GM23248 (cell line): Measurements from ENCODE around the gene ARFIP1. TPM values are rescaled to one million over a fixed set of nuclear protein-coding genes. Genes with fewer than 3 reads are reported as not detected.
A peak's percentile ranks its signal among the peaks of the same experiment; 100 is the strongest.

Experiments
- DNase-seq: peaks from one replicate; pipeline ENCODE4 v3.0.0-alpha.2; 2015
- H2AFZ ChIP-seq: fragments of 200-600 bp; sonication (generic); 2 replicates; pipeline ENCODE4 v1.6.1; 2016; ENCODE audit warnings: antibody characterized with exemption
- H3F3A ChIP-seq: fragments of 200-600 bp; sonication (generic); 2 replicates; pipeline ENCODE4 v1.6.1; 2016; ENCODE audit warnings: mild to moderate bottlenecking, antibody characterized with exemption, mixed run types; ENCODE audit not compliant: insufficient read depth
- H3K27ac ChIP-seq: fragments of 200-600 bp; sonication (generic); 2 replicates; pipeline ENCODE4 v1.5.1; 2016; ENCODE audit warnings: mild to moderate bottlenecking
- H3K27me3 ChIP-seq: fragments of 200-600 bp; sonication (generic); replicated peaks from 2 replicates; pipeline ENCODE4 v1.6.1; 2016; ENCODE audit warnings: mild to moderate bottlenecking; ENCODE audit not compliant: insufficient read depth
- H3K36me3 ChIP-seq: fragments of 200-600 bp; sonication (generic); 2 replicates; pipeline ENCODE4 v1.6.1; 2016; ENCODE audit warnings: low read depth, mild to moderate bottlenecking
- H3K4me1 ChIP-seq: fragments of 200-600 bp; sonication (generic); 2 replicates; pipeline ENCODE4 v1.6.1; 2016; ENCODE audit warnings: mild to moderate bottlenecking; ENCODE audit not compliant: insufficient read depth
- H3K4me2 ChIP-seq: fragments of 200-600 bp; sonication (generic); one replicate; pipeline ENCODE4 v1.6.1; 2016; ENCODE audit warnings: mild to moderate bottlenecking; ENCODE audit not compliant: unreplicated experiment
- H3K4me3 ChIP-seq: fragments of 200-600 bp; sonication (generic); 2 replicates; pipeline ENCODE4 v1.5.1; 2016; ENCODE audit warnings: mild to moderate bottlenecking
- H3K79me2 ChIP-seq: fragments of 200-600 bp; sonication (generic); 2 replicates; pipeline ENCODE4 v1.6.1; 2016; ENCODE audit warnings: mild to moderate bottlenecking; ENCODE audit not compliant: insufficient read depth
- H3K9ac ChIP-seq: fragments of 200-600 bp; sonication (generic); 2 replicates; pipeline ENCODE4 v1.6.1; 2016; ENCODE audit warnings: mild to moderate bottlenecking
- H3K9me2 ChIP-seq: fragments of 200-600 bp; sonication (generic); 2 replicates; pipeline ENCODE4 v1.6.1; 2016; ENCODE audit warnings: mixed run types, mild to moderate bottlenecking, moderate library complexity; ENCODE audit not compliant: insufficient read depth
- H3K9me3 ChIP-seq: fragments of 200-600 bp; sonication (generic); one replicate; pipeline ENCODE4 v1.6.1; 2017; ENCODE audit warnings: low read depth
- H4K20me1 ChIP-seq: fragments of 200-600 bp; sonication (generic); 2 replicates; pipeline ENCODE4 v1.6.0; 2016; ENCODE audit not compliant: insufficient read depth
- EZH2 ChIP-seq: fragments of 200-600 bp; sonication (generic); IDR thresholded peaks from 2 replicates; pipeline ENCODE4 v1.6.1; 2018; ENCODE audit warnings: antibody characterized with exemption, mild to moderate bottlenecking; ENCODE audit not compliant: insufficient read depth, poor library complexity, severe bottlenecking
- EZH2phosphoT487 ChIP-seq: fragments of 200-600 bp; sonication (generic); IDR thresholded peaks from 2 replicates; pipeline ENCODE4 v1.6.1; 2018; ENCODE audit warnings: antibody characterized with exemption, moderate library complexity, mild to moderate bottlenecking, low read depth; ENCODE audit not compliant: insufficient read depth
- WGBS, 2 experiments: methylation state at CpG; one replicate each; pipeline ENCODE4 v1.1.6; 2015 to 2017; ENCODE audit warnings: low lambda C conversion rate in 2 of 2, low coverage in 1 of 2; ENCODE audit errors: missing lambda C conversion rate in 2 of 2; 5-methylcytosine and 5-hydroxymethylcytosine counted together
- in situ Hi-C: fragments of 300-500 bp; cut with MboI; formaldehyde crosslinking; loops from 2 replicates; pipeline ENCODE4 v1.15.0; 2020
- polyA plus RNA-seq: library from polyadenylated mRNA; unstranded; fragments of >200 nt; fragmentation: Nextera tagmentation; extraction: Ambion mirVana; gene quantifications from 2 replicates; pipeline ENCODE4 v1.2.1, GENCODE V29; 2016
- total RNA-seq: library from RNA; depleted of rRNA; stranded (reverse); fragments of >200 nt; shearing (Covaris generic); gene quantifications from 2 replicates; pipeline ENCODE4 v1.2.3, GENCODE V29; 2014

Gene ARFIP1
- total and polyA plus RNA-seq, 2 experiments from 2014 or later: 40.7 to 61.4 TPM

- Histone ChIP-seq H3K9me2 (peaks cover 3% of the 10 kb centered on the region; the same call in 1 of the 2 replicates), H3K27me3 (no peaks in the 10 kb centered on the region), H3K9ac (no peak overlapping the region), H4K20me1 (peaks cover 3% of the 10 kb centered on the region; the same call in 1 of the 2 replicates), H3K9me3 (no peaks in the 10 kb centered on the region), H3K4me2 (no peak overlapping the region), H3K4me1 (peaks cover 10% of the 10 kb centered on the region; the same call in 1 of the 2 replicates), H3F3A (peaks cover 13% of the 10 kb centered on the region), H3K79me2 (peaks cover 93% of the 10 kb centered on the region), H3K36me3 (no peaks in the 10 kb centered on the region), H2AFZ (no peak overlapping the region), H3K4me3 (no peak overlapping the region), H3K27ac (no peak overlapping the region)
- 82 to 86% methylated on average over 3 of the region's 3 CpGs for WGBS, 2 experiments
- in situ Hi-C loops: no loop called here
- TF ChIP-seq EZH2phosphoT487 (no peak), EZH2 (no peak)
- no peak for DNase-seq
Observed at GRCh38 chr4:152806501-152807125, 26.9 kb downstream of the ARFIP1 start.

- H3K4me2 ChIP-seq: peak overlapping the region; percentile 36
- in situ Hi-C loops: no loop called here
- no peaks in the 10 kb centered on the region for H3K27me3 ChIP-seq
- no peaks in the 10 kb centered on the region for H3K36me3 ChIP-seq
- peaks cover 3% of the 10 kb centered on the region; the same call in 1 of the 2 replicates for H3K9me2 ChIP-seq
- peaks cover 3% of the 10 kb centered on the region; the same call in 1 of the 2 replicates for H4K20me1 ChIP-seq
- TF ChIP-seq EZH2phosphoT487 (no peak), EZH2 (no peak)
- H3K27ac ChIP-seq: 0 out of 2 replicates have a peak overlapping the region, but pooled peaks have one; percentile 4
- peak; percentile 37 for DNase-seq
- peaks cover 13% of the 10 kb centered on the region for H3F3A ChIP-seq
- H3K4me1 ChIP-seq: peaks cover 10% of the 10 kb centered on the region; the same call in 1 of the 2 replicates
- no peak overlapping the region for H3K9ac ChIP-seq
- H3K9me3 ChIP-seq: no peaks in the 10 kb centered on the region
- peak overlapping the region; percentile 41; the same call in 1 of the 2 replicates for H3K4me3 ChIP-seq
- H2AFZ ChIP-seq: no peak overlapping the region
- 20 to 30% methylated on average over 3 of the region's 3 CpGs for WGBS, 2 experiments
- peaks cover 93% of the 10 kb centered on the region for H3K79me2 ChIP-seq
Observed at GRCh38 chr4:152807294-152807829, 27.6 kb downstream of the ARFIP1 start.

- WGBS, 2 experiments: 97% methylated on average over 8 of the region's 8 CpGs
Observed at GRCh38 chr4:152808670-152809069, 28.9 kb downstream of the ARFIP1 start.

GRCh38 chr4:152810715-152811287 is 31.0 kb downstream of the ARFIP1 start:
- Histone ChIP-seq H3F3A (peaks cover 11% of the 10 kb centered on the region), H2AFZ (no peak overlapping the region), H3K9me3 (no peaks in the 10 kb centered on the region), H3K4me3 (no peak overlapping the region), H3K4me1 (peaks cover 10% of the 10 kb centered on the region; the same call in 1 of the 2 replicates), H3K9me2 (peaks cover 3% of the 10 kb centered on the region; the same call in 1 of the 2 replicates), H3K27me3 (no peaks in the 10 kb centered on the region), H3K36me3 (no peaks in the 10 kb centered on the region), H3K79me2 (peaks cover 97% of the 10 kb centered on the region), H3K27ac (no peak overlapping the region), H3K9ac (no peak overlapping the region), H4K20me1 (peaks cover 3% of the 10 kb centered on the region; the same call in 1 of the 2 replicates), H3K4me2 (no peak overlapping the region)
- in situ Hi-C loops: no loop called here
- 89 to 91% methylated on average over 11 of the region's 11 CpGs for WGBS, 2 experiments
- no peak for DNase-seq
- TF ChIP-seq EZH2 (no peak), EZH2phosphoT487 (no peak)

More at GRCh38 chr4:152808670-152809069, 28.9 kb downstream of the ARFIP1 start:
- Histone ChIP-seq H3K9ac (no peak overlapping the region), H3K4me3 (no peak overlapping the region), H3K9me3 (no peaks in the 10 kb centered on the region), H3K79me2 (peaks cover 93% of the 10 kb centered on the region), H4K20me1 (peaks cover 3% of the 10 kb centered on the region; the same call in 1 of the 2 replicates), H2AFZ (no peak overlapping the region), H3K4me2 (no peak overlapping the region), H3K4me1 (peaks cover 10% of the 10 kb centered on the region; the same call in 1 of the 2 replicates), H3K27ac (no peak overlapping the region), H3K36me3 (no peaks in the 10 kb centered on the region), H3F3A (peaks cover 13% of the 10 kb centered on the region), H3K27me3 (no peaks in the 10 kb centered on the region), H3K9me2 (peaks cover 3% of the 10 kb centered on the region; the same call in 1 of the 2 replicates)
- TF ChIP-seq EZH2phosphoT487 (no peak), EZH2 (no peak)
- in situ Hi-C loops: no loop called here
- DNase-seq: no peak
